Activated T-cell treated with anti-CD3 and anti-CD28 coated beads, Interleukin-2, amount 50 U/mL, for 72 hours (primary cell): ENCODE data around the gene TPPP2. TPM values are rescaled to one million over a fixed set of nuclear protein-coding genes. Genes with fewer than 3 reads are reported as not detected.
"Not testable (repeated sequence)": the region's sequence is repeated elsewhere in the genome, so short reads cannot be mapped to it uniquely, and the experiment has no call there.

Source experiments
- ATAC-seq, 2 donors: fragments of 150-1000 bp; cut with Tn5 transposase; replicated peaks in 1 of 2; 2 replicates each; pipeline ENCODE4 v1.10.0; 2021; ENCODE audit warnings: moderate library complexity in 2 of 2, mild to moderate bottlenecking in 1 of 2
- DNase-seq, 2 donors: peaks; one replicate each; pipeline ENCODE4 v3.0.0; 2021 to 2022; ENCODE audit warnings: mixed read lengths in 1 of 2
- H3K27ac Mint-ChIP-seq: one replicate; pipeline ENCODE4 v1.8.0; 2022; ENCODE audit warnings: mild to moderate bottlenecking, moderate library complexity, mixed read lengths
- H3K27me3 Mint-ChIP-seq: one replicate; pipeline ENCODE4 v1.8.0; 2022; ENCODE audit warnings: low read depth, mixed read lengths
- H3K36me3 Mint-ChIP-seq, 2 donors: one replicate each; pipeline ENCODE4 v1.8.0; 2022; ENCODE audit warnings: mixed read lengths in 2 of 2, mild to moderate bottlenecking in 1 of 2; ENCODE audit not compliant: insufficient read depth in 2 of 2
- H3K4me1 Mint-ChIP-seq: one replicate; pipeline ENCODE4 v1.8.0; 2022; ENCODE audit warnings: low read depth, mixed read lengths
- H3K4me3 Mint-ChIP-seq, 2 donors: one replicate each; pipeline ENCODE4 v1.8.0; 2022; ENCODE audit warnings: mild to moderate bottlenecking in 2 of 2, mixed read lengths in 2 of 2, moderate library complexity in 2 of 2
- H3K9me3 Mint-ChIP-seq, 2 donors: one replicate each; pipeline ENCODE4 v1.8.0; 2022; ENCODE audit warnings: mixed read lengths in 2 of 2
- total RNA-seq, 2 donors: library from RNA; stranded (reverse); gene quantifications; one replicate each; pipeline ENCODE4 v1.2.3, GENCODE V29; 2022

The TPPP2 gene
- total RNA-seq, result not detected

- H3K36me3 Mint-ChIP-seq, result no peaks in the 10 kb centered on the region
- DNase-seq, result no peak
- no peak within 1 kb of the TSS for H3K4me3 Mint-ChIP-seq
- no peaks in the 10 kb centered on the region for H3K4me1 Mint-ChIP-seq
- no peak for ATAC-seq
- no peak within 1 kb of the TSS for H3K27ac Mint-ChIP-seq
- no peaks in the 10 kb centered on the region for H3K9me3 Mint-ChIP-seq
- no peaks in the 10 kb centered on the region for H3K27me3 Mint-ChIP-seq
Measured at GRCh38 chr14:21029917-21030316, at the start of gene TPPP2. TSS of gene TPPP2 (plus strand) at chr14:21030217. CDS start at chr14:21030582, 365 bp downstream.

DNA sequence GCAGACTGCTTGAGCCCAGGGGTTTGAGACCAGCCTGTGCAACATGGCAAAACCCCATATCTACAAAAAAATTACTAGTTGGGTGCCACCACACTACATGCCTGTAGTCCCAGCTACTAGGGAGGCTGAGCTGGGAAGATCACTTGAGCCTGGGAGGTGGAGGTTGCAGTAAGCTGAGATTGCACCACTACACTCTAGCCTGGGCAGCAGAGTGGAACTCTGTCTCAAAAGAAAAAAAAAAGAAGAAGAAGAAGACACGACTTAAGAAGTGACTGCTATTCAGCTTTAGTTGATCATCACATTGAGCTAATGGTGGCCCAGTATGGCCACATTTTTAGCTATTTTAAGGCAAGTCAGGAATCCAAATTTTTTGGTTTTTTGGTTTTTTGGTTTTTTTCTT is 49.1 kb upstream of the TPPP2 start:
- no peak overlapping the region for H3K4me3 Mint-ChIP-seq
- no peak overlapping the region for H3K27ac Mint-ChIP-seq
- H3K27me3 Mint-ChIP-seq, result no peaks in the 10 kb centered on the region
- ATAC-seq, result no peak
- H3K36me3 Mint-ChIP-seq, result no peaks in the 10 kb centered on the region
- DNase-seq, result no peak
- H3K4me1 Mint-ChIP-seq, result no peaks in the 10 kb centered on the region
- no peaks in the 10 kb centered on the region for H3K9me3 Mint-ChIP-seq

DNA sequence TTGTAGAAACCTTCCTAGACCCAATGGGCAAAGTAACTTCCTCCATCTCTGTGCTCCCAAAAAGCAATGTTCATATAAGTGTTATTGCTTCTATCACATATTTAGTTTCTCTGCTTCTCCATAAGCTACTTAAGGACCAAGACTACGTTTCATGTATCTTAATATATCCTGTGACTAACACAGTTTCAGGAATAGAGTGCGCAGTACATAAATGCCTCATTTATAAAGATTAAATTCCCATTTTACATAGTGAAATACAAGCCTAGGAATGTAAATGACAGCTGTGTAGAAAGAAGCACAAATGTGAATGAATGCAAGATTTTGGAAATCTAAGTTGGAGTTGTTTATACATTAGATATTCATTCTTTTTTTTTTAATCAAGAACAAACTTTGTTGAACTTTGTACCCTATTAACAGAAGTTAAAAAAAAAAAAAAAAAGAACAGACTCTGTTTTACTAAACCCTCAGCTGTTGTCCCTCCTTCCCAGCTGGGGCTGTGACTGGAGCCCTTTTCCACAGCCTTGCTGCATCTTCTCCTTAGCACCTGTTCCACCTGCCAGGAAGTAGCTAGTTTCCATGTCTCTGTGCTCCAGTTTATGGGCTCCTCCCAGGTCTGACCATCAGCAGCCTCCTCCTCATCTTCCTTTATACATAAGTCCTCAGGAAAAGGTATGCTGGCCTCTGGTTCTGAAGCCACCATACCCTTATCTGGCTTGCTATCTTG is 47.2 kb upstream of the TPPP2 start:
- ATAC-seq (no peak), DNase-seq (no peak)
- Mint-ChIP-seq H3K4me1 (peaks cover 10% of the 10 kb centered on the region), H3K36me3 (no peaks in the 10 kb centered on the region), H3K9me3 (no peaks in the 10 kb centered on the region), H3K27me3 (no peaks in the 10 kb centered on the region), H3K27ac (no peak overlapping the region), H3K4me3 (no peak overlapping the region)

- H3K4me1 Mint-ChIP-seq, result peaks cover 16% of the 10 kb centered on the region
- not testable (repeated sequence) for H3K4me3 Mint-ChIP-seq, H3K27me3 Mint-ChIP-seq, H3K36me3 Mint-ChIP-seq, H3K9me3 Mint-ChIP-seq, ATAC-seq, H3K27ac Mint-ChIP-seq, DNase-seq
Measured at GRCh38 chr14:20985650-20986049, 44.4 kb upstream of the TPPP2 start.

DNA sequence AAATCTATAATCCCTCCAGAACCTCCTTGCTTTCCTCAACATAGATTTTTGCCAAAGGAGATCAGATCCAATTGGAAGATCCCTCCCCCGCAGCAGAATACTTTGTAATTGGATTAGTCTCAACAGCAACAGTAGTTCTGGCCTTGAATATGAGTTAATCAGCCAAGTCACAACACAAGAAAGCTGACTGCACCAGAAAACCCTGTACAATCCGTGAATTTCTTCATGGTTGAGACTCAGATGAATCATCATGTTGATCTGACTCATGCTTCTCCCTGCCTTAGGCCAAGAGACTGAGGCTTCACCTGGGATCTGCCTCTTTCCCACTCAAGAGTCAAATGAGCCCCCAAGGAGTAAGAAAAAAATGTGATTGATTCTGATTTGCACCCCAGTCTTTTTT is 43.2 kb upstream of the TPPP2 start:
- H3K9me3 Mint-ChIP-seq, result no peaks in the 10 kb centered on the region
- ATAC-seq, result peak in 1 of 2 donors; percentile 44

DNA sequence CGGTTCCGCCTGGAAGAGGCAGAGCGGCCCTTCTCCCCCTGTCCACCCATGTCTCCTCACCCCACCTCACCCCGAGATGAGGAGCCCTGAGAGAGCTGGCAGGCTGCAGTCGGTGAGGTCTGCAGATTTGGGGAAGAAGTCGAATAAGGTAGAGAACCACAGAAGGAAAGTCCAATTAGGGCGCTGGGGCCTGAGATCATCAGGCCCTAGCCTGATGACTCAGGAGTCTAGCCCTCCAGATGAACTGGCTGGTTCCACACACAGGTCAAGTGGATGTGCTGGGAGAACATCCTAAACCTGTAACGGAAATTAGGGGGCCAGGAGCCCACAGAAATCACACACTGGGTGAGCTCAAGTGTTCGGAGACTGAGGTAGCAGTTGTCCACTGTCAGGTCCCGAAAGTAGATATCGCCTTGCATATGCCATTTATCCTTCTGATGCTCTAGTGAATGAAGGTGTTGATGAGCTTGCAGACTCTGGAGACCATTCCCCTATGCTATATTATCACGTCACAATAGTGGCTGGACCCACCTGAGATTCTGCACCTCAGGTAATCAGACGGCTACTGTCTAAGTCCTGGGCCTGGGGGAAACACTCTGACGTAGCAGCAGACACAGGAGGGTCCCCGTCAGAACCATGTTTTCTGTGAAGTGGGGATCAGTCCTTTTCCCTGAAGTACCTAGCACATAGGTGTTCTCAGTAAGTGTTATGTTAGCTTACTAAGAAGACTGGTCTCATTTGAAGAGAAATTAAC is 41.1 kb upstream of the TPPP2 start:
- Mint-ChIP-seq H3K27me3 (no peaks in the 10 kb centered on the region), H3K27ac (peak overlapping the region; percentile 12), H3K4me3 (peak overlapping the region; percentile 61 to 65), H3K36me3 (peaks cover 7 to 8% of the 10 kb centered on the region in 2 donors), H3K9me3 (no peaks in the 10 kb centered on the region), H3K4me1 (peaks cover 34% of the 10 kb centered on the region)
- ATAC-seq (no peak), DNase-seq (no peak)

More for the DNA sequence above, 43.2 kb upstream of the TPPP2 start:
- Mint-ChIP-seq H3K4me3 (peak overlapping the region in 1 of 2 donors; percentile 7), H3K4me1 (peaks cover 27% of the 10 kb centered on the region), H3K27me3 (no peaks in the 10 kb centered on the region), H3K36me3 (peaks cover under 1 to 2% of the 10 kb centered on the region in 2 donors), H3K27ac (no peak overlapping the region)
- DNase-seq, result no peak

DNA sequence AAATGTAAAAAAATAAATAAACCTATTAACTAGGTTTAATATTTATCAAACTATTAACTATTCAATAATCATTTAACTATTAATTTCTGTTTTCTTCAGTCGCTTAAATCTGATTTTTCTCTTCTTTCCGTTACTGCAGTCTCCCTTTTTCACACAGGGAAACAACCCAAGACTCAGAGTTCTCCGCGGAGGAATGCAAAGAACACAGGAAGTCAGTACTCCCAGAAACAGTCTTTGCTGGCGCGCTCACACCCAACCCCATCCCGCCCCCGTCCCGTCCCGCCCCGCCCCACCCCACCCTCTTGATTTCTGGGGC is 40.6 kb upstream of the TPPP2 start:
- Mint-ChIP-seq H3K9me3 (no peaks in the 10 kb centered on the region), H3K4me1 (peaks cover 34% of the 10 kb centered on the region), H3K27ac (peak overlapping the region; percentile 96), H3K27me3 (no peaks in the 10 kb centered on the region), H3K4me3 (peak overlapping the region; percentile 92 to 98), H3K36me3 (peaks cover 9 to 10% of the 10 kb centered on the region in 2 donors)
- DNase-seq, result no peak
- ATAC-seq, result no peak

DNA sequence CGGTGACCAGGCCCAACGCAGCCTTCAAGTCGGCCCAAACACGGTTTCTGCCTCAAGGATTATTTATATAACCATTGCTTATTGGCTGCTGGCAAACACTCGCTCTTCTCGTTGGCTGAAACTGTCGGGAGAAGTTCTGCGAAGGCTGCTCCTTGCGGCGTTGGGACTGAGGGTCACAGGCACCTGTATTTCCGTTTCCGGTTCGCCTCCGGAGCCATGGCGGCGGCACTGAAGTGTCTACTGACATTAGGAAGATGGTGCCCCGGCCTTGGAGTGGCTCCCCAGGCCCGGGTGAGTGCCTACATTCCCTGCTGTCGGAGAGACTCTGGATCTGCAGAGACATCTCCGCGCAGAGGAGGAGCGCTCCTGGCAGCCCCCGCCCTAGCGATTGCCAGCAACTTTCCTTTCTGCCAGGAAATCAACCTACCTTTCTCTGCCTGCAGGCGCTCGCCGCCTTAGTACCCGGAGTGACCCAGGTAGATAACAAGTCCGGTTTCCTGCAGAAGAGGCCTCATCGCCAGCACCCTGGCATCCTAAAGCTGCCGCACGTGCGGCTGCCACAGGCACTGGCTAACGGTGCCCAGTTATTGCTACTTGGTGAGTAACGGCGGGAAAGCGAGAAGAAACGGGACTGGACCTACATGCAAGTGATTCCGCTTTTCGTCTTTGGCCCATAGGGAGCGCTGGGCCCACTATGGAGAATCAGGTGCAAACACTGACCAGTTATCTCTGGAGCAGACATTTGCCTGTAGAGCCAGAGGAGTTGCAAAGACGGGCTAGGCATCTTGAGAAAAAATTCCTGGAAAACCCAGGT is 40.0 kb upstream of the TPPP2 start, which contains the start of gene METTL17:
Gene METTL17, plus strand, starts transcription at position 194 of the 814 bp plus-strand sequence. Its CDS starts 23 bp downstream, at position 217.
- peak within 1 kb of the TSS; percentile 96 for H3K27ac Mint-ChIP-seq
- peak; percentile 89 to 93 for DNase-seq
- H3K27me3 Mint-ChIP-seq, result no peaks in the 10 kb centered on the region
- no peaks in the 10 kb centered on the region for H3K9me3 Mint-ChIP-seq
- peaks cover 10% of the 10 kb centered on the region in 2 donors for H3K36me3 Mint-ChIP-seq
- peak within 1 kb of the TSS; percentile 92 to 98 for H3K4me3 Mint-ChIP-seq
- H3K4me1 Mint-ChIP-seq, result peaks cover 34% of the 10 kb centered on the region
- ATAC-seq, result peak; percentile 95 to 97

GRCh38 chr14:20996521-20996920 is 33.5 kb upstream of the TPPP2 start:
- no peaks in the 10 kb centered on the region for H3K9me3 Mint-ChIP-seq
- DNase-seq (no peak), ATAC-seq (no peak)
- H3K27ac Mint-ChIP-seq, result no peak overlapping the region
- H3K36me3 Mint-ChIP-seq, result peaks cover 10 to 20% of the 10 kb centered on the region in 2 donors
- H3K4me1 Mint-ChIP-seq, result peaks cover 17% of the 10 kb centered on the region
- H3K27me3 Mint-ChIP-seq, result no peaks in the 10 kb centered on the region
- no peak overlapping the region for H3K4me3 Mint-ChIP-seq

DNA sequence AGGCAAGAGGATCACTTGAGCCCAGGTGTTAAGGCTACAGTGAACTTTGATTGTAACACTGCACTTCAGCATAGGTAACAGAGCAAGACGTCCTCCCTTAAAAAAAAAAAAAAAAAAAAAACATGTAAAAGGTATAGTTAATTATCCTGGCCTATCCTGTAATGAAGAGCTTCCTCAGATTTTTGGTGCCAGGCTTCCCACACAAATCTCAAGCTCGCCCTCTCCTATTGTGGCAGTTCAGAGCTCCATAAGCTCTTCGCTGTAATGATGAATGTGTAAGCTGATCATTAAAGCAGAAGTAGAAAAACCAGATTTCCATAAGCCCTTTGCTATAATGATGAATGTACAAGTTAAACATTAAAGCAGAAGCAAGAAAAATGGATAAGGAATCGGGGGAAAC is 32.9 kb upstream of the TPPP2 start:
- ATAC-seq (no peak), DNase-seq (no peak)
- H3K9me3 Mint-ChIP-seq, result no peaks in the 10 kb centered on the region
- H3K36me3 Mint-ChIP-seq, result peaks cover 7 to 16% of the 10 kb centered on the region in 2 donors
- H3K4me3 Mint-ChIP-seq, result no peak overlapping the region
- peaks cover 11% of the 10 kb centered on the region for H3K4me1 Mint-ChIP-seq
- no peaks in the 10 kb centered on the region for H3K27me3 Mint-ChIP-seq
- H3K27ac Mint-ChIP-seq, result no peak overlapping the region

DNA sequence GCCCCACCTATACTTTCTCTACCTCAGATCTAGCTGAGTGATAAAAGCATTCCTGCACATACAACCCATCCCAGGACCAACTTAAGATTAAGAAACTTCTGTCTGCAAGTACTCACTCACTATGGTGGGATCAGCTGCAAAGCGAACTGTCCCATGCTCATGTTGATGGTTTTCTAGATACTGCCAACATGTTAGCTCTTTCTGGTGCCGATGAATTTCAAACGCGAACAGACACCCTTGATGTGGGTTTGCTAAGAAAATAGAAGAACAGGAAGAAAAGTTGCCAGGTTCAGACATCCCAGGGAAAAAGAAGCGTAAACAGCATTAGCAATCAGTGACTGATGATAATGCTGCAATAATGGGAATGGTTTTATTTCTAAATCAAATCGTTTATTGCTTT is 32.5 kb upstream of the TPPP2 start:
- Mint-ChIP-seq H3K4me1 (peaks cover 7% of the 10 kb centered on the region), H3K36me3 (peaks cover 7 to 14% of the 10 kb centered on the region in 2 donors)
- no peak for ATAC-seq

GRCh38 chr14:20998139-20998538 is 31.9 kb upstream of the TPPP2 start:
- H3K4me1 Mint-ChIP-seq, result peaks cover 7% of the 10 kb centered on the region
- H3K36me3 Mint-ChIP-seq, result peaks cover 5 to 14% of the 10 kb centered on the region in 2 donors
- no peak for ATAC-seq
- H3K27me3 Mint-ChIP-seq, result no peaks in the 10 kb centered on the region
- no peaks in the 10 kb centered on the region for H3K9me3 Mint-ChIP-seq
- no peak overlapping the region for H3K27ac Mint-ChIP-seq
- no peak overlapping the region for H3K4me3 Mint-ChIP-seq
- no peak for DNase-seq

More for the DNA sequence above, 32.5 kb upstream of the TPPP2 start:
- Mint-ChIP-seq H3K9me3 (no peaks in the 10 kb centered on the region), H3K27ac (no peak overlapping the region), H3K4me3 (no peak overlapping the region), H3K27me3 (no peaks in the 10 kb centered on the region)
- no peak for DNase-seq
